ENCODE results near the gene JPH3.

Gene JPH3

DNA sequence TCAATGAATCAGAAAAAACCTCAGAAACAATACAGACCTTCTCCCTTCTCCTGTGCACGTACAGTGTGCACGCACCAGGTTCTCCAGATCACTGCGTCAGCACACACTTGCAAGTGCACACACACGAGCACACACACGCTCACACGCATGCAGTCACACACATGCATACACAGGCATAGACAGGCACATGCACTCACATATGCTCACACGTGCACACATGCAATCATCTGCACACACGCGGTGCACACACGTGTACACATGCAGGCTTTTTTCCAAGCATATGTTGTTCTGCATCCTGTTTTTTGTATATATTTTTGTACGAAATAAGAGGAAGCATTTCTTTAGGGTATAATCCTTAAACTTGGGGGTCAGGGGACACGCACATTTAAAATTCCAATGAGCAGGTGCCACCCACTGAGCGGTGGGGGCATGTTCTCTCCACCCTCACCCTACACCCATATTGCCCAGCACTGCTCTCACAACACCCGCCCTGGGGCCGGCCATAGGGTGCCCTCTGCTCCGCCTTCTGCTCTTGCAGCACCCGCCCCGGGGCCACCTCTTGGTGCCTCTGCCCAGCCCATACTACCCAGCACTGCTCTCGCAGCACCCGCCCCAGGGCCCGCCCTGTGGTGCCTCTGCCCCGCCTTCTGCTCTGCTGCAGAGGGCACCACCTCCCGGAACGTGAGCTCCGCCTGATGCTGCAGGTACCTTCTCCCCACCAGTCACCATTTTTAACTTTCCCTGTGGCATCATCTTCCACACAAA lies 142.6 kb downstream of the JPH3 start:
- no peak for DNase-seq

DNA sequence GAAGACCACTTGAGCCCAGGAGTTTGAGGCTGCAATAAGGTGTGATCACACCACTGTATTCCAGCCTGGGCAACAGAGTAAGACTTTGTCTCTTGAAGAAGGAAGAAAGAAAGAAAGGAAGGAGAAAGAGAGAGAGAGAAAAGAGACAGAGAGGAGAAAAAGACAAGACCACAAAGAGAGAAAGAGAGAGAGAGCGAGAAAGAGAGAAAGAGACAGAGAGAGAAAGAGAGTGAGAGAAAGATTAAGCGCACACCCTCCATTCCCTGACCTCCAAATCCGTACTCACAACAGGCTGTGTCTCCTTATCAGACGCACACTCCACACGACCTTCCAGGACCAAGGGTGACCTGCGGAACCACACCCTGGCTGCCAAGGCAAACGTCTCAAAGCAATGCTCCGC lies 143.9 kb downstream of the JPH3 start:
- no peak for DNase-seq

All from activated CD4-positive, alpha-beta T cell treated with anti-CD3 and anti-CD28 coated beads for 48 hours (primary cell).